KOPT-K1 (cell line): ENCODE results near the gene RYR2.

Experiments used
- H3K27ac ChIP-seq: fragments of 200-600 bp; sonication (generic); 2 replicates; pipeline ENCODE4 v1.5.1; 2016; ENCODE audit warnings: antibody characterized with exemption, mild to moderate bottlenecking, low read depth, low read length; ENCODE audit not compliant: poor library complexity, severe bottlenecking
- H3K36me3 ChIP-seq: fragments of 200-600 bp; sonication (generic); 2 replicates; pipeline ENCODE4 v1.5.1; 2017; ENCODE audit warnings: antibody characterized with exemption, mild to moderate bottlenecking, low read length, moderate library complexity; ENCODE audit not compliant: insufficient read depth
- H3K9me3 ChIP-seq: fragments of 200-600 bp; sonication (generic); 2 replicates; pipeline ENCODE4 v1.5.1; 2017; ENCODE audit warnings: antibody characterized with exemption, low read length, mild to moderate bottlenecking; ENCODE audit not compliant: insufficient read depth, poor library complexity, severe bottlenecking

Gene RYR2

DNA sequence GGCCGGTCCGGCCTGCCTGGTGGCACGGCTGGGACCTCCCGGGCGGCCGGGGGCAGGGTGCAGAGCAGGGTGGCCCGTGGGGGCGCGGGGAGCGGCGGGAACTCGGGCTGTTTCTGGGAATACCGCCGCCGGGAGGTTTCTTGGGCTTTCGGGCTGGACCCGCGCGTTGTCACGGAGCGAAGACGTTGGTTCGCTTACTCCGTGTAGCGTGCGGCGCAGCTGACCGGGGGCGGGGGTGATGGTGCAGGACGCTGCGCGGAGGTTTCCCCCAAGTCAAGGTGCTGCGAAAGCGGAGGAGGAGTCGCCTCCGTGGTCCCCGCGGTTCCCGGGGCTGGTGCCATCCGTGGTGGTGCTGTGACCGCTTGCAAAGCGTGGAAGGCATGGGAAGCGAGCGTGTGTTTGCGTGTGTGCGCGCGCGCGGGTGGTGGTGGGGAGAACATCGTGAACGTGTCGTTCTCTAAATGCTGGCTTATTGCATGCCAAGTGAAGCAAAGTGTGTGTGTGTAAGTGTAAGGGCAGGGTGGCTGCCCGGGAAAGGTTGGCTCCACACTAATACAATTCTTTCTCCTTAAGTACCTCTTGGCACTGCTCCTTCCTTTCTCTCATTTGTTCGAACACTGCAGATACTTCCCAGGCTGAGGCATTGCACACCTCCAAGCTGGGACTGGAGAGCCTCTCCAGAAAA, 1.1 kb downstream of the RYR2 start:
- Histone ChIP-seq H3K9me3 (no peaks in the 10 kb centered on the region), H3K36me3 (no peaks in the 10 kb centered on the region), H3K27ac (no peak overlapping the region)

DNA sequence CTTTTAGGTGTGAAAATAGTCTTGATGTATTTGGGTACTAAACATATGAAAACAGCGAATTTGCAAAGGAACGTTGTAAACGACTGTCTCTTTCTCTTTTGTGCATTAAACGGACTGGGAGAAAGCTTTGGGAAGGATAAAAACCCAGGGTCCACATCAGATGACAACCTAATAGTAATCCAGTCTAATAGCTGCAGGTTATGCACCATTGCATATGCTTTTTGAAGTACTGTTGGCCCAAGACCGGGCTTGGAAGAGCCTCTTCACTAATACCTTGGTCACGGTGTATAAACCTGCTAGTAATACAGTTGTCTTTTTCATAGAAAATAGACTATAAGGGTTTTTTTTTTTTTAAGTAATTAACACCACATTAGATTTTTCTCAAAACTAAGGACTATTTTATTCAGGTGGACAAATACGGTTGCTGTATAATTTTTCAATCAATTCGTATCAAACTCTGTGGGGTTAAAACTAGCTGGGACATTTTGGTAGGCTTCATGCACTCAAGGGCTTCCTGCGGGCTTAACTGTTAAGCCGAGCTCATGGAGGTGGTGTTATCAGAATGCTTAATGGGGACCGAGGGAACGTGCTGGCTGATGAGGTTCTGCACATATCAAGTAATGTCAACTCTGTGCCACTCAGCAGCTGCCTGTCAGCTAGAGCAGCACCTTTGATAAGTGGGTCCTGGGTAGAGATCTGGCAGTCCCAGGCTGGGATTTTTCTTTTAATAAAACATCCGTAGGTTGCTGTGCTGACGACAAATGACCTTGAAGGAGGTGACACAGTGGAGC, 2.1 kb downstream of the RYR2 start:
- H3K9me3 ChIP-seq = no peaks in the 10 kb centered on the region
- no peak overlapping the region for H3K27ac ChIP-seq
- no peaks in the 10 kb centered on the region for H3K36me3 ChIP-seq

DNA sequence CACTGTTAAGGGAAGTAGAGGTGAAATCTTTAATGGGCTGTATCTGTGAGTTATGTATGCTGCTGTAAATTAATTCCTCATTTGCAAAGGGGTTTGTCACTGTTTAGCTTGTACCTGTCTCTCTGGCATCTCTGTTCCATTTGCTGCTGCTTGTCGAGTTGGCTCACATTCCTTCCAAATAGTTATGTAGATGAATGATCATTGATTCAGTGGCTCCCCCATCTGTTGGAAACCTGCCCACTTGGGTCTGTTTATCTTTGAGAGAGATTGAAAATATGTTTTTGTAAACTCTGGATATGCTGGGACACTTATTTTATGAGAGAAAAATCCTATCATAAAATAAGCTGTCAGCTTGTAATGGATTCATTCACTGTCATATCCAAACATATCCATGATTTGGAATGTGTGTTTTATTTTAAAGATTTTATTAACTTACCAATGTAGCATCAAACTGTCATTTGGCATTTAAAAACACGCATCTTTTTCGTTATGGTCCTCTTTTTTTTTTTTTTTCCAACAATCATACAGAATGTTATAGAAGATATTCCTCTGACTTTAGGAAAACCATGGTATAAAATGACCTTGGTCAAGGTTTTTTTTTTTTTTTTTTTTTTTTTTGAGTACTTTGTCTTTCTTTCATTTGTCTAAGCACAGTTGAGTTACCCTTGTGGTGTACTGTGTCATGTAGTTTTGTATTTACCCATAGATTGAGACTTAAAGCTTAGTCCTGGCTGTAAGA, 3.5 kb downstream of the RYR2 start:
- Histone ChIP-seq H3K36me3 (no peaks in the 10 kb centered on the region), H3K27ac (no peak overlapping the region), H3K9me3 (no peaks in the 10 kb centered on the region)

- H3K36me3 ChIP-seq = no peaks in the 10 kb centered on the region
- H3K9me3 ChIP-seq = no peaks in the 10 kb centered on the region
- no peak overlapping the region for H3K27ac ChIP-seq
Observed at GRCh38 chr1:237048803-237049202, 6.8 kb downstream of the RYR2 start.

GRCh38 chr1:237050185-237050584, 8.2 kb downstream of the RYR2 start:
- Histone ChIP-seq H3K36me3 (no peaks in the 10 kb centered on the region), H3K27ac (no peak overlapping the region), H3K9me3 (no peaks in the 10 kb centered on the region)

GRCh38 chr1:237050915-237051314, 8.9 kb downstream of the RYR2 start:
- Histone ChIP-seq H3K9me3 (no peaks in the 10 kb centered on the region), H3K36me3 (no peaks in the 10 kb centered on the region), H3K27ac (no peak overlapping the region)

- Histone ChIP-seq H3K27ac (no peak overlapping the region), H3K9me3 (no peaks in the 10 kb centered on the region), H3K36me3 (no peaks in the 10 kb centered on the region)
Observed at GRCh38 chr1:237054313-237054712, 12.3 kb downstream of the RYR2 start.

DNA sequence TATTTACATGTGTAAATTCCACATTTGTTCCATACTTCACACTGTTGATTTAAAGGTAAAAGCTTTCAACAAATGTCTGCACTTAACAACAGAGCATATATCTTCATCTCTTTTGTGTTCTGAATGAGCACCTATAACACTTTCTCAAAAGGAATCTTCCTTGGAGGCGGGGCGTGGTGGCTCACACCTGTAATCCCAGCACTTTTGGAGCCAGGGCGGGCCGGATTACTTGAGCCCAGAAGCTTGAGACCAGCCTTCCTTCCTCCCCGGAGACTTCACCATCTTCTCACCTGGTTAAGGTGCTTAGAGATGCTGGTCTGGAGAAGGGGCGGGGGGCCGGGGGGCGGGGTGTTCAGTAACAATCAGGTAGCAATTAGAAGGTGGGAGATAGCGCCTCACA, 16.5 kb downstream of the RYR2 start:
- H3K27ac ChIP-seq = no peak overlapping the region
- H3K36me3 ChIP-seq = no peaks in the 10 kb centered on the region
- H3K9me3 ChIP-seq = no peaks in the 10 kb centered on the region

GRCh38 chr1:237059244-237059643, 17.3 kb downstream of the RYR2 start:
- H3K36me3 ChIP-seq = no peaks in the 10 kb centered on the region
- no peaks in the 10 kb centered on the region for H3K9me3 ChIP-seq
- no peak overlapping the region for H3K27ac ChIP-seq

DNA sequence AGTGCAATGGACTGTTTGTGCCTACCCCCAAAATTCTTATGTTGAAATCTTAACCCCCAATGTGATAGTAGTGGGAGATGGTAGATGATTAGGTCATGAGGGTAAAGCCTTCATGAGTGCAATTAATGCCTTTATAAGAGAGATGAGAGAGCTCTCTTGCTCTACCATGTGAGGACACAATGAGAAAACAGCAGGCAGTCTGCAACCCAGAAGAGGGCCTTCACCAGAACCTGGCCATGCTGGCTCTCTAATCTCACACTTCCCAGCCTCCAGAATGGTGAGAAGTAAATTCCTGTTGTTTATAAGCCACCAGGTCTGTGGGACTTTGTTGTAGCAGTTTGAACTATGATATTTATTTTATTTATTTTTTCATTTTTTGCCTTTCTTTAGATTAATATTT, 21.0 kb downstream of the RYR2 start:
- no peak overlapping the region for H3K27ac ChIP-seq
- H3K9me3 ChIP-seq = peaks cover 8% of the 10 kb centered on the region
- H3K36me3 ChIP-seq = no peaks in the 10 kb centered on the region

DNA sequence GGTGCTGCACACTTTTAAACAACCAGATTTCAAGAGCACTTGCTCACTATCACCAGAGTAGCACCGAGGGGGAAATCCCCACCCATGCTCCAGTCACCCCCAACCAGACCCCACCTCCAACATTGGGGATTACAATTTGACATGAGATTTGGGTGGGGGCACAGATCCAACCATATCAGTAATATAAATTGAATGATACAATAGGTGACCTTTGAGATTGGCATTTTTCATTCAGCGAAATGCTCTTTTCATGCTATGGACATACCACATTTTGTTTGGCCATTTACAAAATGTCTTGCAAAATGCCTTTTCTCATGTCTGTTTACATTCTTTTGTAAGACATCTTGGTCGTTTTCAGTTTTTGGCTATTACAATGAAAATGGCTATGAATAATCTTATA, 23.9 kb downstream of the RYR2 start:
- Histone ChIP-seq H3K27ac (no peak overlapping the region), H3K9me3 (peaks cover 8% of the 10 kb centered on the region), H3K36me3 (no peaks in the 10 kb centered on the region)

GRCh38 chr1:237070519-237070918, 28.5 kb downstream of the RYR2 start:
- H3K9me3 ChIP-seq = peaks cover 8% of the 10 kb centered on the region
- no peaks in the 10 kb centered on the region for H3K36me3 ChIP-seq
- H3K27ac ChIP-seq = no peak overlapping the region

- Histone ChIP-seq H3K36me3 (no peaks in the 10 kb centered on the region), H3K27ac (no peak overlapping the region)
Observed at GRCh38 chr1:237071641-237072420, 29.8 kb downstream of the RYR2 start.

GRCh38 chr1:237074371-237075117, 32.6 kb downstream of the RYR2 start:
- no peaks in the 10 kb centered on the region for H3K9me3 ChIP-seq
- H3K36me3 ChIP-seq = no peaks in the 10 kb centered on the region
- no peak overlapping the region for H3K27ac ChIP-seq

More at GRCh38 chr1:237071641-237072420, 29.8 kb downstream of the RYR2 start:
- H3K9me3 ChIP-seq = no peaks in the 10 kb centered on the region
